Vagina (tissue), 2 donors: ENCODE measurements around the gene PCGF1. TPM values are rescaled to one million over a fixed set of nuclear protein-coding genes. Genes with fewer than 3 reads are reported as not detected.

Source experiments
- DNase-seq, 2 donors: peaks; one replicate each; pipeline ENCODE4 v3.0.0-alpha.2; 2017; ENCODE audit errors: extremely low spot score in 2 of 2
- H3K27ac ChIP-seq: fragments of 200-600 bp; sonication (generic); one replicate; pipeline ENCODE4 v1.5.1; 2019
- H3K27me3 ChIP-seq: fragments of 200-600 bp; sonication (generic); one replicate; pipeline ENCODE4 v1.5.1; 2019
- H3K36me3 ChIP-seq, 2 donors: fragments of 200-600 bp; sonication (generic); one replicate each; pipeline ENCODE4 v1.5.1; 2017 to 2019
- H3K4me1 ChIP-seq: fragments of 200-600 bp; sonication (generic); one replicate; pipeline ENCODE4 v1.5.1; 2019
- H3K4me3 ChIP-seq, 2 donors: fragments of 200-600 bp; sonication (generic); 1 replicate in 1 of 2; 2 replicates in 1 of 2; pipeline ENCODE4 v1.5.1; 2016 to 2019
- H3K9me3 ChIP-seq: fragments of 200-600 bp; sonication (generic); one replicate; pipeline ENCODE4 v1.5.1; 2019
- CTCF ChIP-seq, 3 experiments: fragments of 450-650 bp in 2 of 3; fragments of 200-600 bp in 1 of 3; sonication (generic) in 1 of 3; IDR thresholded peaks; one replicate each; pipeline ENCODE4 v1.5.1; 2017 to 2019; ENCODE audit warnings: antibody characterized with exemption in 3 of 3, mild to moderate bottlenecking in 2 of 3, moderate library complexity in 2 of 3
- POLR2A ChIP-seq, 2 donors: fragments of 450-650 bp; IDR thresholded peaks; one replicate each; pipeline ENCODE4 v1.6.1; 2017; ENCODE audit warnings: antibody characterized with exemption in 2 of 2, mild to moderate bottlenecking in 2 of 2, moderate library complexity in 2 of 2
- POLR2AphosphoS5 ChIP-seq, 2 donors: sonication (generic); formaldehyde crosslinking; IDR thresholded peaks; one replicate each; pipeline ENCODE4 v1.9.0; 2017; ENCODE audit warnings: antibody characterized with exemption in 2 of 2, mild to moderate bottlenecking in 2 of 2, low read depth in 1 of 2; ENCODE audit not compliant: insufficient read depth in 1 of 2
- intact Hi-C: fragments of 100-400 bp; cut with DNase I; formaldehyde crosslinking; loops from one replicate; pipeline ENCODE4 v1.15.1; 2023
- total RNA-seq: library from RNA; depleted of rRNA; stranded (reverse); fragments of >200 nt; gene quantifications from one replicate; pipeline ENCODE4 v1.2.3, GENCODE V29; 2016

The PCGF1 gene
- total RNA-seq, 1 donor from 2014 or later: 14.7 TPM

- no peak overlapping the region for H3K4me3 ChIP-seq
- no peaks in the 10 kb centered on the region for H3K9me3 ChIP-seq
- H3K27me3 ChIP-seq: no peaks in the 10 kb centered on the region
- H3K27ac ChIP-seq: no peak overlapping the region
- peaks cover 0 to 21% of the 10 kb centered on the region in 2 donors for H3K36me3 ChIP-seq
- TF ChIP-seq CTCF (IDR thresholded peaks at IDR 0.05) (no peak), POLR2AphosphoS5 (IDR thresholded peaks at IDR 0.05; ENCODE audit: insufficient read depth in 1 of 2, low read depth in 1 of 2) (no peak), POLR2A (IDR thresholded peaks at IDR 0.05) (no peak)
- intact Hi-C loops: no loop called here
- H3K4me1 ChIP-seq: peaks cover 14% of the 10 kb centered on the region
- no peak for DNase-seq
Observed at GRCh38 chr2:74524005-74524404, 16.5 kb upstream of the PCGF1 start.

- no peaks in the 10 kb centered on the region for H3K27me3 ChIP-seq
- H3K4me1 ChIP-seq: no peaks in the 10 kb centered on the region
- H3K36me3 ChIP-seq: peaks cover 0 to 17% of the 10 kb centered on the region in 2 donors
- no peak overlapping the region for H3K27ac ChIP-seq
- TF ChIP-seq POLR2A (IDR thresholded peaks at IDR 0.05) (no peak), CTCF (IDR thresholded peaks at IDR 0.05) (no peak), POLR2AphosphoS5 (IDR thresholded peaks at IDR 0.05; ENCODE audit: insufficient read depth in 1 of 2, low read depth in 1 of 2) (no peak)
- DNase-seq: no peak
- H3K9me3 ChIP-seq: no peaks in the 10 kb centered on the region
- intact Hi-C loops: no loop called here
- no peak overlapping the region for H3K4me3 ChIP-seq
Observed at GRCh38 chr2:74522516-74522915, 15.0 kb upstream of the PCGF1 start.

- peak overlapping the region in 1 of 2 donors; percentile 42 for H3K4me3 ChIP-seq
- intact Hi-C loops: no loop called here
- no peak for DNase-seq
- H3K36me3 ChIP-seq: no peaks in the 10 kb centered on the region
- peaks cover 30% of the 10 kb centered on the region for H3K4me1 ChIP-seq
- peaks cover 38% of the 10 kb centered on the region for H3K27me3 ChIP-seq
- TF ChIP-seq CTCF (IDR thresholded peaks at IDR 0.05) (no peak), POLR2A (IDR thresholded peaks at IDR 0.05) (no peak), POLR2AphosphoS5 (IDR thresholded peaks at IDR 0.05; ENCODE audit: insufficient read depth in 1 of 2, low read depth in 1 of 2) (no peak)
- H3K27ac ChIP-seq: no peak overlapping the region
- H3K9me3 ChIP-seq: no peaks in the 10 kb centered on the region
Observed at GRCh38 chr2:74516650-74517049, 9.2 kb upstream of the PCGF1 start.

GRCh38 chr2:74515981-74516633 is 8.6 kb upstream of the PCGF1 start:
- Histone ChIP-seq H3K4me1 (peaks cover 30% of the 10 kb centered on the region), H3K9me3 (no peaks in the 10 kb centered on the region), H3K4me3 (peak overlapping the region; percentile 29 to 42), H3K27me3 (peaks cover 41% of the 10 kb centered on the region), H3K36me3 (no peaks in the 10 kb centered on the region), H3K27ac (no peak overlapping the region)
- DNase-seq: no peak
- intact Hi-C loops: no loop called here
- no peak for TF ChIP-seq POLR2AphosphoS5 (IDR thresholded peaks at IDR 0.05; ENCODE audit: insufficient read depth in 1 of 2, low read depth in 1 of 2)
- TF ChIP-seq CTCF (IDR thresholded peaks at IDR 0.05): no peak
- TF ChIP-seq POLR2A (IDR thresholded peaks at IDR 0.05): no peak

- no peak for DNase-seq
- TF ChIP-seq POLR2AphosphoS5 (IDR thresholded peaks at IDR 0.05; ENCODE audit: insufficient read depth in 1 of 2, low read depth in 1 of 2) (no peak), CTCF (IDR thresholded peaks at IDR 0.05) (no peak), POLR2A (IDR thresholded peaks at IDR 0.05) (no peak)
- Histone ChIP-seq H3K9me3 (no peaks in the 10 kb centered on the region), H3K4me1 (peaks cover 30% of the 10 kb centered on the region), H3K36me3 (no peaks in the 10 kb centered on the region), H3K27ac (no peak overlapping the region), H3K4me3 (peak overlapping the region; percentile 29 to 42), H3K27me3 (peaks cover 41% of the 10 kb centered on the region)
- intact Hi-C loops: no loop called here
Observed at GRCh38 chr2:74515271-74515980, 7.9 kb upstream of the PCGF1 start.
